Activated CD4-positive, alpha-beta memory T cell treated with anti-CD3 and anti-CD28 coated beads for 36 hours (primary cell): ENCODE results near the gene GON7. TPM values are rescaled to one million over a fixed set of nuclear protein-coding genes. Genes with fewer than 3 reads are reported as not detected.

ENCODE experiments used
- CTCF ChIA-PET: fragments of 350-600 bp; sonication (Branson Sonifier 250); formaldehyde crosslinking; loops from one replicate; lab custom pipeline; 2021; ENCODE audit warnings: antibody characterized with exemption, inconsistent platforms; lab: Charles Lee
- POLR2A ChIA-PET: fragments of 350-600 bp; sonication (Branson Sonifier 250); formaldehyde crosslinking; loops from one replicate; lab custom pipeline; 2021; ENCODE audit warnings: antibody characterized with exemption; lab: Charles Lee
- DNase-seq: peaks from one replicate; pipeline ENCODE4 v3.0.0-alpha.2; 2020
- H3K27ac Mint-ChIP-seq: one replicate; pipeline ENCODE4 v1.8.0; 2021; ENCODE audit warnings: mixed read lengths
- H3K27me3 Mint-ChIP-seq: one replicate; pipeline ENCODE4 v1.8.0; 2021; ENCODE audit warnings: mixed read lengths
- H3K36me3 Mint-ChIP-seq: one replicate; pipeline ENCODE4 v1.8.0; 2021; ENCODE audit warnings: mixed read lengths
- H3K4me1 Mint-ChIP-seq: one replicate; pipeline ENCODE4 v1.8.0; 2021; ENCODE audit warnings: low read depth, mixed read lengths
- H3K4me3 Mint-ChIP-seq: one replicate; pipeline ENCODE4 v1.8.0; 2021; ENCODE audit warnings: mild to moderate bottlenecking, mixed read lengths
- H3K9me3 Mint-ChIP-seq: one replicate; pipeline ENCODE4 v1.8.0; 2021; ENCODE audit warnings: mixed read lengths
- intact Hi-C: fragments of 100-400 bp; cut with micrococcal nuclease; formaldehyde crosslinking; loops from one replicate; pipeline ENCODE4 v1.15.1; 2023
- total RNA-seq, 2 experiments: library from RNA; stranded (reverse); gene quantifications; one replicate each; pipeline ENCODE4 v1.2.3, GENCODE V29; 2021

The GON7 gene
- total RNA-seq, 2 experiments from 2014 or later, result 12.4 to 12.5 TPM

DNA sequence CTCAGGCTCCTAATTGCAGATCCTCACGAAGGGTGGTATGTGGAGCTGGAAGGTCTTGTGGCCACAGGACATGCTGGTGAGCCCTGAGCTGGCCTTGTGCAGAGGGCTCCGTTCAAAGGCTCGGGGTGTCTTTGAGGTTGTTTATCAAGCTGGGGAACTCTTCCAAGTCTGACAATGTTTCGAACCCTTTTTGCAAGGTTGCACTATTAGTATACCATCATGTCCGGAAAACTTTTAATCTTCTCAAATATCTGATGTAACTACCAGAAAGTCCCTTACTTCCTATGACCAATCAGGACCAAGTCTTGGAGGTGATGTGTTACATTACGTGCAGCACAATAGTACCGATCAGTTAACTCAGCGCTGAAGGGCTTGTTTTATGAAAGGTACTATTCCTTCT, 21.7 kb upstream of the GON7 start:
- no peak for DNase-seq
- Mint-ChIP-seq H3K27me3 (no peaks in the 10 kb centered on the region), H3K4me3 (no peak overlapping the region), H3K27ac (no peak overlapping the region), H3K4me1 (peaks cover 8% of the 10 kb centered on the region), H3K9me3 (no peaks in the 10 kb centered on the region), H3K36me3 (peaks cover 41% of the 10 kb centered on the region)
- CTCF ChIA-PET, result no interaction called here
- intact Hi-C loops, result no loop called here
- POLR2A ChIA-PET, result no interaction called here

DNA sequence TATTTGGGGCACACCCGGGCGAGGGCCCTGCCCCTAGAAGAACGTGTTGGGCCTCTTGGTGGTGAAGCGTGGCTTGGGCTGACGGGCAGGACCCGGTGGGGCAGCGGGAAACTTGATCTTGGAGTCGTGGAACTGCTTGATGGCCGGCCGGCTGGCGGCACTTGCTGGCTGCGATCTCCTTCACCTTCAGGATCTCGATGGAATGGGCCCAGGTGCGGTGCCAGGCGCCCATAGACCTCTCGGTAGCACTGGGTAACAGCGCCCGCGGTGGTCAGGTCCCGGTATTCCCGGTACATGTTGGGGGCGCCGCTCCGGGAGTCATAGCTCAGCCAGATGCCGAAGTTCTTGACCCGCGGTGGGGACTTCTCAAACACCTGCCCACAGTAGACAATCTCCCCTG, 16.7 kb upstream of the GON7 start:
- Mint-ChIP-seq H3K4me3 (no peak overlapping the region), H3K4me1 (no peaks in the 10 kb centered on the region), H3K27ac (no peak overlapping the region), H3K27me3 (no peaks in the 10 kb centered on the region), H3K9me3 (no peaks in the 10 kb centered on the region), H3K36me3 (peaks cover 61% of the 10 kb centered on the region)
- intact Hi-C loops, result no loop called here
- ChIA-PET POLR2A (no interaction called here), CTCF (no interaction called here)
- DNase-seq, result no peak

DNA sequence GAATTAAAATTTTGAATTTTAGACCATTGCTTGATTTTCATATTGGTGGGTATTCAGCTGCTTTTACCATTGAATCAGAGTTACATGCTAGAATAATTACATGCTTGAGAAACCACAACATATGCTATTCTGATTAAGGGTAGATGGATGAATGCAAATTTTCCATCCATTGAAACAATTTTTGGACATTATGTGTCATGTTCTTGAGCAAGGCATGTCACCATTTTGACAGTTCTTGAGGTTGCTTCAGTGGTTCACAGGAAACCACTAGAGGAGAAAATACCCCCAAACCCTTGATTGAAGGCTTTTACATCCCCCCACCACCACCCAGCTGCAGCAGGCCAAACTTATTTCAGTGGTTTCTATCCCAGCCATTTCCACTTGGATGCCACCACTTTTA, 13.6 kb upstream of the GON7 start:
- CTCF ChIA-PET, result no interaction called here

DNA sequence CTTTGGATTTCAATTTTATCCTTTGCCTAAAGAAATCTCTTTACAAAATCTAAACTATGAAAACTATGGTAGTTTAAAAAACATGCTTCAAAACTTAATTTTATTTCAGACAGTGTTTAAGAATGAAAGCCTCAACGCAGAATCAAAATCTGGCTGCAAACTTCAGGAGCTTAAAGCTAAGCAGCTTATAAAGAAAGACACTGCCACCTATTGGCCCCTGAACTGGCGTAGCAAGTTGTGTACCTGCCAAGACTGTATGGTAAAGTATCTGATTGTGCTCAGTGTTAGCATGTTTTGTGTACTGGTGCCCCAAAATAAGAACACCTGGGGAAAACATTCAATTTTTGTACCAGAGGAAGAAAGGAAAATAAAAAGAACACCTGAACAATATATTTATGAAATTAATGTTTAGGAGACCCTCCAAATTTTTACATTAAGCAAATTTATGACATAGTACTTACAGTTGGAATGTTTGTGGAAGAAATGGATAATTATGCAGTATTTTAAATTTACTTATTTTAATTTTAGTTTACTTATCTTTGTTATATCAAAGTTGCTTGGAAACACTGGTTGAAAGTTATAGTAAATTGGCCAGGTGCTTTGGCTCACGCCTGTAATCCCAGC, 12.3 kb upstream of the GON7 start:
- no peaks in the 10 kb centered on the region for H3K4me1 Mint-ChIP-seq
- ChIA-PET POLR2A (no interaction called here), CTCF (interaction anchor here (0.6 to 1.9 kb wide), 6 partner anchors 12 to 267 kb away, joined by 3 to 9 read pairs (median 4); partner anchors contain the start of genes GON7 and UBR7)
- no peak overlapping the region for H3K27ac Mint-ChIP-seq
- no peaks in the 10 kb centered on the region for H3K9me3 Mint-ChIP-seq
- intact Hi-C loops, result loop anchor here (1.0 kb wide), 1 partner anchor 106 kb away; no protein-coding TSS in a partner anchor
- no peaks in the 10 kb centered on the region for H3K27me3 Mint-ChIP-seq
- peaks cover 42% of the 10 kb centered on the region for H3K36me3 Mint-ChIP-seq
- H3K4me3 Mint-ChIP-seq, result no peak overlapping the region
- DNase-seq, result peak; percentile 50

More for the DNA sequence above, 13.6 kb upstream of the GON7 start:
- H3K9me3 Mint-ChIP-seq, result no peaks in the 10 kb centered on the region
- POLR2A ChIA-PET, result no interaction called here
- no peak overlapping the region for H3K4me3 Mint-ChIP-seq
- H3K36me3 Mint-ChIP-seq, result peaks cover 43% of the 10 kb centered on the region
- intact Hi-C loops, result no loop called here
- DNase-seq, result no peak
- H3K27me3 Mint-ChIP-seq, result no peaks in the 10 kb centered on the region
- H3K27ac Mint-ChIP-seq, result no peak overlapping the region
- H3K4me1 Mint-ChIP-seq, result no peaks in the 10 kb centered on the region

DNA sequence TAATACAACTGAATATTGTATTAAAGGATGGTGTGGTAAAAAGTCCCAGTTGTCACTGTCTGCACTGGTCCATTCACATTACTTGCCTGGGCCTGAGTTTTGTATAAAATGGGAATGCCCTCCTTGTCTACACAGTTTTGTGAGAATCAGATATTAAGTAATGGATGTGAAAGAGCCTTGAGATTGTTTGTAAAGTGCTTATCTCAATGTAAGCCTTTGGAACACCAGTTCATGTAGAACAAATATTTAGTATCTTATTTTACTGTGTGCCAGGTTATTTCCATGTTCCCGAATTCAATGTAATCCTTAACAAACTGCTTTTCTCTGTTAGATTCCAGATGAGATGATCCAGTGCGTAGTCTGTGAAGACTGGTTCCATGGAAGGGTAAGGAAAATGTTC, 7.7 kb upstream of the GON7 start:
- ChIA-PET CTCF (no interaction called here), POLR2A (interaction anchor here (0.6 kb wide), 1 partner anchor 117 kb away, joined by 4 read pairs; no protein-coding TSS in a partner anchor)
- intact Hi-C loops, result no loop called here
- Mint-ChIP-seq H3K27me3 (no peaks in the 10 kb centered on the region), H3K36me3 (peaks cover 29% of the 10 kb centered on the region), H3K27ac (no peak overlapping the region), H3K4me1 (peaks cover 1% of the 10 kb centered on the region), H3K9me3 (no peaks in the 10 kb centered on the region), H3K4me3 (no peak overlapping the region)
- DNase-seq, result no peak

DNA sequence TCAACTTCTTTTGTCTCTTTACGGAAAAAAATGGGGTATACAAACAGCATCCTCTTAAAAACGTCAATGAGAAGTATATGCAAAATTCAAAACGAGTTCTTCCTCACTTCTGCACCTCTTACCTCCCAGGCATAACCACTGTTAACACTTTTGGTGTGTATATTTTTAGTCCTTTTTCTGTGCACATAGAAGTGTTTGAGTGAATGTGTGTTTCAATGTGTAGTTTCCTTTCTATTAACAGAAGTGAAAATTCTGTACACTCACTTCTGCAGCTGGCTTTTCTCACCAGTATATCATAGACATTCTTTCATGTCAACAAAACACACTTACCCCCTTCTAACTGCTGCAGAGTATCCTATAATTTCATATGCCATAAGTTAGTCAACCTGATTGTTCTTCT, 5.6 kb upstream of the GON7 start:
- intact Hi-C loops, result no loop called here
- peaks cover 26% of the 10 kb centered on the region for H3K36me3 Mint-ChIP-seq
- DNase-seq, result no peak

DNA sequence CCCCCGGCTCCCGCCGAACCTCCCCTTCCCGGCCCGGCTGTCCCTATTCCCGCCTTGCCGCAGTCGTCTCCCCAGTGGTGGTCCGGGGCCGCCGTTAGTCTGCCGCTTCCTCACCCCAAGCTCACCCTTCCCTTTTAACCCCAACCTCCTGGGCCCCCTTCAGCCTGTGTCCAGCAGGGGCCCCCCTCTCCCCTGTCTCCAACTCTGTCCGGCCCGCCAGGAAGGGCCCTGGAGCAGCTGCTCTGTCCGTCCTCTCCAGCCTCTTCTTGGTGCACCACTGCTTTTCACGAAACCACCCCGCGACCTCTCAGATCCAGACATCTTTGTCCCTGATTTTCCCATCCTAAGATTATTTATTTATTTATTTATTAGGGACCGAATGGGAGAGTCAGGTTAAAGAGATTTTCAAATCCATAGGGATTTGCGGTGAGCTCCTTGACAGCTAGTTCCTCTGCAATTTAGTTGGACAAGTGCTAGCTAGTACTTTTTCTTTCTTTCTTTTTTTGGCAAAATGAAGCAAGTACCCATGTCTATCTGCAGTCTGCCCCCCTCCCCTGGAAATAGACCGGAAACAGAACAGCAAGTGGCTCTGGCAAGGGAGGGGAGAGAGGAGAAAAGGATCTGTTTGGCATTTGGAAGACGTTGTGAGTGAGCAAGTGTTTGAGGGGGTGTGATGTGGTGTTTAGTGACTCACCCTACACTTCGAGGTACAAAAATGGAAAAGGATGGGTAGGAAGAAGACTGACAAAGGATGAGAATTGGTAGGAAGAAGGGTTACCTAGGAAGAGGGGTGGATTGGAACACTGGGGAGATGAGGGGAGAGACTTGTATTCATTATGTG, 823 bp upstream of the GON7 start:
- CTCF ChIA-PET, result interaction anchor here (0.7 to 3.5 kb wide), 10 partner anchors 10 to 408 kb away, joined by 3 to 28 read pairs (median 5); partner anchors contain the start of genes LYSET and MOAP1
- Mint-ChIP-seq H3K9me3 (no peaks in the 10 kb centered on the region), H3K4me1 (peaks cover 32% of the 10 kb centered on the region), H3K36me3 (peaks cover 18% of the 10 kb centered on the region), H3K4me3 (peak overlapping the region; percentile 99), H3K27ac (peak overlapping the region; percentile 94), H3K27me3 (no peaks in the 10 kb centered on the region)
- POLR2A ChIA-PET, result interaction anchor here (1.5 to 3.8 kb wide), 2 partner anchors 11 to 23 kb away, joined by 3 to 34 read pairs; partner anchors contain the start of genes LYSET and MOAP1
- DNase-seq, result peak; percentile 49
- intact Hi-C loops, result loop anchor here (1.0 to 10.0 kb wide), 3 partner anchors 23 to 747 kb away; partner anchors contain the start of genes BTBD7 and MOAP1

More for the DNA sequence above, 5.6 kb upstream of the GON7 start:
- Mint-ChIP-seq H3K9me3 (no peaks in the 10 kb centered on the region), H3K4me3 (no peak overlapping the region), H3K4me1 (peaks cover 17% of the 10 kb centered on the region), H3K27me3 (no peaks in the 10 kb centered on the region), H3K27ac (no peak overlapping the region)
- CTCF ChIA-PET, result no interaction called here
- POLR2A ChIA-PET, result no interaction called here

DNA sequence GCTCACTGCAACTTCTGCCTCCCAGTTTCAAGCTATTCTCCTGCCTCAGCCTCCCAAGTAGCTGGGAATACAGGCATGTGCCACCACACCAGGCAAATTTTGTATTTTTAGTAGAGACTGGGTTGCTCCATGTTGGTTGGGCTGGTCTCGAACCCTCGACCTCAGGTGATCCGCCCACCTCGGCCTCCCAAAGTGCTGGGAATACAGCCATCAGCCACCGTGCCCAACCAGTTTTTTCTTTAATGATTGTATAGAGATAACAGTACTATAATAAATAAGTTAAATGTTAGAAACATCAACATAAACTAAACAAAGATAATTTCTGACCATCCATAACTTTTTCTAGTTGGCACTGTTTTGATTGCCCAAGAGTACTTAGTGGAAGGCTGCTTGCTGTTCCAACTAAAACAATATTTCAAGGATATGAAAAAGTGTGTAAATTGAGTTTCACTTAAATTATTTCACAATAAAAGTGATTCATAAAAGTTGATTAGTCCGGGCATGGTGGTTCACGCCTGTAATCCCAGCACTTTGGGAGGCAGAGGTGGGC, 5.6 kb downstream of the GON7 start:
- intact Hi-C loops, result loop anchor here (10.0 kb wide), 1 partner anchor 754 kb away; no protein-coding TSS in a partner anchor
- no peaks in the 10 kb centered on the region for H3K9me3 Mint-ChIP-seq
- DNase-seq, result no peak
- no peak overlapping the region for H3K27ac Mint-ChIP-seq
- ChIA-PET POLR2A (no interaction called here), CTCF (no interaction called here)
- no peak overlapping the region for H3K4me3 Mint-ChIP-seq
- peaks cover 15% of the 10 kb centered on the region for H3K4me1 Mint-ChIP-seq
- no peaks in the 10 kb centered on the region for H3K27me3 Mint-ChIP-seq
- peaks cover 5% of the 10 kb centered on the region for H3K36me3 Mint-ChIP-seq

DNA sequence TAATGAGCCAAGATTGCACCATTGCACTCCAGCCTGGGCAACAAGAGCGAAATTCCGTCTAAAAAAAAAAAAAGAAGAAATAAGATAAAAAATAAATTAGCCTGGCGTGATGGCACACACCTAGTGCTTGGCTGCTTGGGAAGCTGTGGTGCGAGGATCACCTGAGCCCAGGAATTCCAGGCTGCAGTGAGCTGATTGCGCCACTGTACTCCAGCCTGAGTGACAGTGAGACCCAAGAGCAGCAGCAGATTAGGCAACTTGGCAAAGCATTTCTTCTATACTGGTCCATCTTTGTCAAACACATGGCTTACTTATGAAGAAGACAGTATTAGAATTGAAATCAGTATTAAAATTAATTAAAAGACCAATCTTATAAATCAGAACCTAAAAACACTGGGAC, 6.3 kb downstream of the GON7 start:
- Mint-ChIP-seq H3K27me3 (no peaks in the 10 kb centered on the region), H3K4me3 (no peak overlapping the region), H3K36me3 (peaks cover 5% of the 10 kb centered on the region), H3K4me1 (peaks cover 12% of the 10 kb centered on the region), H3K9me3 (no peaks in the 10 kb centered on the region), H3K27ac (no peak overlapping the region)
- intact Hi-C loops, result loop anchor here (10.0 kb wide), 1 partner anchor 754 kb away; no protein-coding TSS in a partner anchor
- ChIA-PET CTCF (no interaction called here), POLR2A (no interaction called here)
- DNase-seq, result no peak

DNA sequence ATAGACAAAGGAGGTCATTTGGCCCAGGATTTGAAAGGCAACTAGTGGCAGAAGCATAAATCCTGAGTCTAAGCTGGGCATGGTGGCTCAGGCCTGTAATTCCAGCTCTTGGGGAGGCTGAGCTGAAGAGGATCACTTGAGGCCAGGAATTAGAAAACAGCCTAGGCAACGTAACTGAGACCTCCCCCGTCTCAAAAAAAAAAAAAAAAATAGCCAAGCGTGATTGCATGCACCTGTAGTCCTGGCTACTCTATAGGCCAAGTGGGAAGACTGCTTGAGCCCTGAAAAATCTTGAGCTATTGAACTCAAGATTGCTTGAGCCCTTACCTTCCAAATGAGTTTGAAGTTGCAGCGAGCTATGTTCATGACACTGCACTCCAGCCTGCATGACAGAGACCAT, 7.8 kb downstream of the GON7 start:
- peaks cover 3% of the 10 kb centered on the region for H3K36me3 Mint-ChIP-seq
- CTCF ChIA-PET, result interaction anchor here (1.0 to 1.5 kb wide), 2 partner anchors 21 to 247 kb away, joined by 3 to 4 read pairs; no protein-coding TSS in a partner anchor
- H3K4me3 Mint-ChIP-seq, result no peak overlapping the region
- no peak for DNase-seq
- no peaks in the 10 kb centered on the region for H3K9me3 Mint-ChIP-seq
- no peak overlapping the region for H3K27ac Mint-ChIP-seq
- intact Hi-C loops, result no loop called here
- POLR2A ChIA-PET, result interaction anchor here (0.6 kb wide), 1 partner anchor 14 kb away, joined by 3 read pairs; the partner anchor contains the start of genes LYSET and MOAP1
- H3K27me3 Mint-ChIP-seq, result no peaks in the 10 kb centered on the region
- no peaks in the 10 kb centered on the region for H3K4me1 Mint-ChIP-seq

DNA sequence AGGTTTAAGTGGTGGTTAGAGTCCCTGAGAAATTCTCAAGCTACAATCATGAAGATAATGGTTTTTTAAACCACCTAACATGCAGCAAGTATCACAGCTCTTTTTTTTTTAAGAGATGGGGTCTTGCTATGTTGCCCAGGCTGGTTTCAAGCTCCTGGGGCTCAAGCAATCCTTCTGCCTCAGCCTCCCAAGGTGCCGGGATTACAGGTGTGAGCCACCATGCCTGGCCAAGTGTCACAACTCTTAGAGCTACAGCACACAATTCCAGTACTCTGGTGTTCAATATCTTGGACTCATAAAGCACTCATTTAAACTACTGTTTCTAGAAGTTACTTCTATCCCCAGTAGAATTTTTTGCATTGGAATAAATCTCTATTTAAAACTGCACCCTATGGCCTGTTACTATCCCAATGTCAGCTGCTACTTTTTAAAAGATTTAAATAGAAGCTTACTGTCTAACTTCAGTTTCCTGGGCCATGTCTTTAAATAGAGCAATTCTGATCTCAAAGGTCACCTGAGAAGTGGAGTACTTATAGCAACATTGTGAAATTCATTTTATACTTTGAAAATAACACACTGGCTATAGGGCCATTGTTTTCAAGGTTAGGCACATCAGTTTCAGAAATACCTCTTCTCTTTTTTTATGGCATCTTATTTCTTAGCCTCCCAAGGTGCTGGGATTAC, 11.4 kb downstream of the GON7 start:
- ChIA-PET CTCF (no interaction called here), POLR2A (no interaction called here)
- Mint-ChIP-seq H3K9me3 (no peaks in the 10 kb centered on the region), H3K4me1 (no peaks in the 10 kb centered on the region), H3K27me3 (no peaks in the 10 kb centered on the region), H3K27ac (no peak overlapping the region), H3K4me3 (no peak overlapping the region), H3K36me3 (peaks cover 3% of the 10 kb centered on the region)
- intact Hi-C loops, result no loop called here
- DNase-seq, result no peak
